Adrenal gland (tissue), 5 donors: Measurements from ENCODE around the gene NRAP.

ENCODE experiments used
- POLR2A ChIP-seq, 2 donors: fragments of 450-650 bp; IDR thresholded peaks; one replicate each; pipeline ENCODE4 v1.6.1; 2017; ENCODE audit warnings: antibody characterized with exemption in 2 of 2, mild to moderate bottlenecking in 2 of 2, moderate library complexity in 1 of 2
- TF ChIP-seq, protein P1 (sequence below), 6 experiments: fragments of 450-650 bp in 4 of 6; fragments of 200-600 bp in 2 of 6; sonication (generic) in 1 of 6; IDR thresholded peaks; 1 replicate in 5 of 6; 2 replicates in 1 of 6; pipeline versions ENCODE4 v1.5.1 to v1.8.0; 2016 to 2021; ENCODE audit warnings: antibody characterized with exemption in 6 of 6, mild to moderate bottlenecking in 2 of 6, moderate library complexity in 1 of 6
- donor health status: DM: no; HTN: no; CAD: no.

DNA sequence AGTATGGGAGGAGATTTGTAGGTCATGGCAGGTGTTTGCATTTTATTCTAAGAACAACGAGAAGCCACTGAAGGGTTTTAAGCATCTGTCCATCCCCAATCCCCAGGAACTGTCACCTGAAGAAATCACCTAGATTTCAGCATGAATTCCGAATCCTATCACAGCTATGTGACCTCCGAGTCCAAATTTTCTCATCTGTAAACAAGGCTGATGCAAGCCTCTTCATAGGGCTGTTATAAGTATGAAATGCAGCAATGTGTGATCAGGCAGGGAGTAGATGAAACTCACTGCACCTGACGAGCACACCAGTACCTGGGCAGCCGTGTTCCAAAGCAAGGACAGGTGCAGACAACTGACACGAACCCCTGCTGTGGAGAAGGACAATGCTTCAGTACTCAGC lies 97.0 kb downstream of the NRAP start:
- TF ChIP-seq, protein P1, sequence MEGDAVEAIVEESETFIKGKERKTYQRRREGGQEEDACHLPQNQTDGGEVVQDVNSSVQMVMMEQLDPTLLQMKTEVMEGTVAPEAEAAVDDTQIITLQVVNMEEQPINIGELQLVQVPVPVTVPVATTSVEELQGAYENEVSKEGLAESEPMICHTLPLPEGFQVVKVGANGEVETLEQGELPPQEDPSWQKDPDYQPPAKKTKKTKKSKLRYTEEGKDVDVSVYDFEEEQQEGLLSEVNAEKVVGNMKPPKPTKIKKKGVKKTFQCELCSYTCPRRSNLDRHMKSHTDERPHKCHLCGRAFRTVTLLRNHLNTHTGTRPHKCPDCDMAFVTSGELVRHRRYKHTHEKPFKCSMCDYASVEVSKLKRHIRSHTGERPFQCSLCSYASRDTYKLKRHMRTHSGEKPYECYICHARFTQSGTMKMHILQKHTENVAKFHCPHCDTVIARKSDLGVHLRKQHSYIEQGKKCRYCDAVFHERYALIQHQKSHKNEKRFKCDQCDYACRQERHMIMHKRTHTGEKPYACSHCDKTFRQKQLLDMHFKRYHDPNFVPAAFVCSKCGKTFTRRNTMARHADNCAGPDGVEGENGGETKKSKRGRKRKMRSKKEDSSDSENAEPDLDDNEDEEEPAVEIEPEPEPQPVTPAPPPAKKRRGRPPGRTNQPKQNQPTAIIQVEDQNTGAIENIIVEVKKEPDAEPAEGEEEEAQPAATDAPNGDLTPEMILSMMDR (IDR thresholded peaks at IDR 0.05), result no peak
- no peak for TF ChIP-seq POLR2A (IDR thresholded peaks at IDR 0.05)
